Psoas muscle (tissue), 8 donors: ENCODE data around the gene TMPRSS11A. TPM values are rescaled to one million over a fixed set of nuclear protein-coding genes. Genes with fewer than 3 reads are reported as not detected.

ENCODE experiments used
- ATAC-seq, 4 donors: fragments of 200-7000 bp; cut with Tn5 transposase; one replicate each; pipeline ENCODE4 v1.9.1; 2020; ENCODE audit warnings: moderate library complexity in 3 of 4, mild to moderate bottlenecking in 2 of 4
- DNase-seq, 2 donors: peaks; one replicate each; pipeline ENCODE4 v3.0.0-alpha.2; 2020
- H3K27ac ChIP-seq: fragments of 200-600 bp; one replicate; pipeline ENCODE4 v1.8.0; 2022
- H3K27me3 ChIP-seq, 3 donors: fragments of 200-600 bp in 1 of 3; one replicate each; pipeline versions ENCODE4 v1.6.1 to v1.8.0; 2013 to 2022; ENCODE audit warnings: low read length in 2 of 3, mild to moderate bottlenecking in 2 of 3, moderate library complexity in 1 of 3; ENCODE audit not compliant: insufficient read depth in 3 of 3
- H3K36me3 ChIP-seq, 2 donors: fragments of 200-600 bp in 1 of 2; one replicate each; pipeline versions ENCODE4 v1.6.1 to v1.8.0; 2013 to 2022; ENCODE audit warnings: low read depth in 1 of 2, mild to moderate bottlenecking in 1 of 2, moderate library complexity in 1 of 2; ENCODE audit not compliant: insufficient read depth in 1 of 2
- H3K4me1 ChIP-seq: fragments of 200-600 bp; one replicate; pipeline ENCODE4 v1.8.0; 2022
- H3K4me3 ChIP-seq: fragments of 200-600 bp; one replicate; pipeline ENCODE4 v1.8.0; 2022; ENCODE audit warnings: mild to moderate bottlenecking
- H3K9me3 ChIP-seq: fragments of 200-600 bp; one replicate; pipeline ENCODE4 v1.8.0; 2022
- CTCF ChIP-seq: fragments of 200-600 bp; IDR thresholded peaks from one replicate; pipeline ENCODE4 v1.8.0; 2022; ENCODE audit warnings: antibody characterized with exemption
- WGBS, 3 donors: extraction: QIAGEN DNeasy Blood & Tissue Kit; methylation state at CpG; one replicate each; pipeline versions ENCODE4 v1.1.6 to v1.1.7; 2013; 5-methylcytosine and 5-hydroxymethylcytosine counted together
- intact Hi-C, 2 donors: fragments of 100-400 bp; cut with DNase I; formaldehyde crosslinking; loops; one replicate each; pipeline versions ENCODE4 v1.11.0 to v1.14.2; 2022
- polyA plus RNA-seq, 3 donors: library from polyadenylated mRNA; stranded (reverse); fragments of 200-250 nt; gene quantifications; one replicate each; pipeline ENCODE4 v1.2.3, GENCODE V29; 2013
- total RNA-seq, 4 donors: library from RNA; stranded (reverse); fragmentation: NEBNext Ultra II Directional in 2 of 4; extraction: Animal tissue kit (Norgen Biotek cat#: 25700) in 2 of 4; gene quantifications; one replicate each; pipeline versions ENCODE4 v1.2.1 to v1.2.4, GENCODE V29; 2021 to 2023
- donor health status: healthy with polysubstance abuse.
- donor health status: DM: no; HTN: no; CAD: no; lungs with moderate emphysema.
- donor health status: Bipolar disorder and iron deficiency.
- donor health status: healthy.
- donor health status: DM: yes; HTN: yes; CAD: no.
- donor health status: DM: no; HTN: no; CAD: no.
- donor health status: DM: no; HTN: no; CAD: no.
- donor health status: DM: yes; HTN: yes; CAD: no.

Gene TMPRSS11A
- total and polyA plus RNA-seq, 7 donors = not detected

GRCh38 chr4:67940506-67940905 is 22.8 kb downstream of the TMPRSS11A start:
- 79 to 88% (median 87%) methylated on average over 2 of the region's 2 CpGs for WGBS, 3 donors
- DNase-seq = no peak
- no peak for TF ChIP-seq CTCF
- Histone ChIP-seq H3K4me3 (no peak overlapping the region), H3K27me3 (peaks cover 0 to under 1% (median 0%) of the 10 kb centered on the region in 3 donors), H3K4me1 (no peaks in the 10 kb centered on the region), H3K9me3 (no peaks in the 10 kb centered on the region), H3K27ac (no peak overlapping the region), H3K36me3 (no peaks in the 10 kb centered on the region)
- ATAC-seq = no peak
- intact Hi-C loops = no loop called here

- intact Hi-C loops = no loop called here
- no peak for ATAC-seq
- no peaks in the 10 kb centered on the region for H3K4me1 ChIP-seq
- H3K27ac ChIP-seq = no peak overlapping the region
- no peak overlapping the region for H3K4me3 ChIP-seq
- no peaks in the 10 kb centered on the region for H3K9me3 ChIP-seq
- TF ChIP-seq CTCF = no peak
- H3K27me3 ChIP-seq = no peaks in the 10 kb centered on the region
- WGBS, 3 donors = 74 to 86% (median 85%) methylated on average over 3 of the region's 3 CpGs
- DNase-seq = no peak
- H3K36me3 ChIP-seq = no peaks in the 10 kb centered on the region
These were observed 24.1 kb downstream of the TMPRSS11A start for GRCh38 chr4:67939195-67939594.

GRCh38 chr4:67935888-67936287 is 27.4 kb downstream of the TMPRSS11A start:
- H3K27ac ChIP-seq = no peak overlapping the region
- H3K4me1 ChIP-seq = no peaks in the 10 kb centered on the region
- TF ChIP-seq CTCF = no peak
- WGBS, 3 donors = 52 to 58% (median 57%) methylated on average over 2 of the region's 2 CpGs
- intact Hi-C loops = no loop called here
- no peak overlapping the region for H3K4me3 ChIP-seq
- DNase-seq = no peak
- no peaks in the 10 kb centered on the region for H3K36me3 ChIP-seq
- no peak for ATAC-seq
- H3K9me3 ChIP-seq = no peaks in the 10 kb centered on the region
- H3K27me3 ChIP-seq = no peaks in the 10 kb centered on the region

GRCh38 chr4:67934628-67935027 is 28.7 kb downstream of the TMPRSS11A start:
- WGBS, 3 donors = 27 to 38% (median 31%) methylated on average over 2 of the region's 2 CpGs
- H3K9me3 ChIP-seq = no peaks in the 10 kb centered on the region
- TF ChIP-seq CTCF = no peak
- H3K4me1 ChIP-seq = no peaks in the 10 kb centered on the region
- no peak overlapping the region for H3K27ac ChIP-seq
- no peaks in the 10 kb centered on the region for H3K27me3 ChIP-seq
- H3K36me3 ChIP-seq = no peaks in the 10 kb centered on the region
- DNase-seq = no peak
- no peak for ATAC-seq
- intact Hi-C loops = no loop called here
- no peak overlapping the region for H3K4me3 ChIP-seq

GRCh38 chr4:67933755-67934154 is 29.5 kb downstream of the TMPRSS11A start:
- Histone ChIP-seq H3K36me3 (no peaks in the 10 kb centered on the region), H3K27me3 (no peaks in the 10 kb centered on the region), H3K4me1 (no peaks in the 10 kb centered on the region), H3K9me3 (no peaks in the 10 kb centered on the region), H3K27ac (no peak overlapping the region), H3K4me3 (no peak overlapping the region)
- ATAC-seq = no peak
- TF ChIP-seq CTCF = no peak
- intact Hi-C loops = no loop called here
- no peak for DNase-seq
- 51 to 68% (median 61%) methylated on average over 1 of the region's 1 CpG for WGBS, 3 donors
